Hematopoietic multipotent progenitor cell treated with erythropoietin and hydrocortisone succinate and interleukin-3 and kit ligand, for 6 days (in vitro differentiated cells): ENCODE data around the gene RUSF1.
A peak's percentile ranks its signal among the peaks of the same experiment; 100 is the strongest.

Source experiments
- DNase-seq: peaks from one replicate; pipeline ENCODE4 v3.0.0-alpha.2; 2015

Gene RUSF1

DNA sequence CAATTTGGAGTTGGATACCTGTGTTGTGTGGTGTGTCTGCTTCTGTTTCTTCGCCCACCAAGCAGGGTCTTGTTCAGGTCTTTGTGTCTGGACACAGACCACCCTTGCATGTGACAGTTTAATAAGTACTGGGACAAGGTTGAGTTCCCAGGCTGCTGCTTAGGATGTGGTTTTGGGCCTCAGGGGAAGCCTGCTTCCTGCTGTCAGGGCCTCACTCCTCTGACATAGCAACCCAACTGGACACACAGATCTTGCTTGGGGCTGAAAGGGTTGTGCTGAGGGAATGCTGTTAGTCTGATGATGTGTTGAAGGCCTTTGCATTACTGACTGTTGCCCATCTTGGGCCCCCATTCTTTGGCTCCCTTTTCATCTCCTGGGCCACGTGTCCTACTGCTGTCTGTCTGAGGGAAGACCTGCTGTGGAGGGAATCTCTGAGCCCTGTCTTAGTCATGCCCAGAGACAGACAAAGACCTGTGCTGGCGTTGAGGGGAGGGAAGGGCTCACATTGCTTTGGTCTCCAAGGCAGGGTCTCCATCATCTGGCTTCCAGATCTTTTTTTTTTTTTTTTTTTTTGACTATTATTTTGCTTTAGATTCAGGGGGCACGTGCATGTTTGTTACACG lies 40.9 kb downstream of the RUSF1 start:
- no peak for DNase-seq

DNA sequence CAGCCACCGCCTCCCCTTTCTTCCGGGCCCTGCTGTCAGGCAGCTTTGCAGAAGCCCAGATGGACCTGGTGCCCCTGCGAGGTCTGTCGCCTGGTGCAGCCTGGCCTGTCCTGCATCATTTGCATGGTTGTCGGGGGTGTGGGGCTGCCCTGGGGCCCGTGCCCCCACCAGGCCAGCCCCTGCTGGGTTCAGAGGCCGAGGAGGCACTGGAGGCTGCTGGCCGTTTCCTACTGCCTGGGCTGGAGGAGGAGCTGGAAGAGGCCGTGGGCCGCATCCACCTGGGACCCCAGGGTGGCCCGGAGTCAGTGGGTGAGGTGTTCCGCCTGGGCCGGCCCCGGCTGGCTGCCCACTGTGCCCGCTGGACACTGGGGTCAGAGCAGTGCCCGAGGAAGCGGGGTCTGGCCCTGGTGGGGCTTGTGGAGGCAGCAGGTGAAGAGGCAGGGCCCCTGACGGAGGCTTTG lies 41.8 kb downstream of the RUSF1 start:
- DNase-seq = no peak

DNA sequence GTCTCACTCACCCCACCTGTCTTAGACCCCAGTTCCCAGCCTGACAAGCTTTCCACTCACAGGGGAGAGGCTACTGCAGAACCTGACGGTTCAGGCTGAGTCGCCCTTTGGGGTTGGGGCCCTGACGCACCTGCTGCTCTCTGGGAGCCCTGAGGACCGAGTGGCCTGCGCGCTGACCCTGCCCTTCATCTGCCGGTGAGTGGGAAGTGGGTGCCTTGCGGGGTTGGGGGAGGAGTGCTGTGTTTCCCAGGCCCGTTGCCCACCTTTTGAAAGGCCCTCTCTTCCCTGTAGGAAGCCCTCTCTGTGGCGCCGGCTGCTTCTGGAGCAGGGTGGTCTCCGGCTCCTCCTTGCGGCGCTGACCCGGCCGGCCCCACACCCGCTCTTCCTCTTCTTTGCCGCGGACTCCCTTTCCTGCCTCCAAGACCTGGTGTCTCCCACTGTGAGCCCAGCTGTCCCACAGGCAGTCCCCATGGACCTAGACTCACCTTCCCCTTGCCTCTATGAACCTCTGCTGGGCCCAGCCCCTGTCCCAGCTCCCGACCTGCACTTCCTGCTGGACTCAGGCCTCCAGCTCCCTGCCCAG lies 42.3 kb downstream of the RUSF1 start:
- DNase-seq = no peak

DNA sequence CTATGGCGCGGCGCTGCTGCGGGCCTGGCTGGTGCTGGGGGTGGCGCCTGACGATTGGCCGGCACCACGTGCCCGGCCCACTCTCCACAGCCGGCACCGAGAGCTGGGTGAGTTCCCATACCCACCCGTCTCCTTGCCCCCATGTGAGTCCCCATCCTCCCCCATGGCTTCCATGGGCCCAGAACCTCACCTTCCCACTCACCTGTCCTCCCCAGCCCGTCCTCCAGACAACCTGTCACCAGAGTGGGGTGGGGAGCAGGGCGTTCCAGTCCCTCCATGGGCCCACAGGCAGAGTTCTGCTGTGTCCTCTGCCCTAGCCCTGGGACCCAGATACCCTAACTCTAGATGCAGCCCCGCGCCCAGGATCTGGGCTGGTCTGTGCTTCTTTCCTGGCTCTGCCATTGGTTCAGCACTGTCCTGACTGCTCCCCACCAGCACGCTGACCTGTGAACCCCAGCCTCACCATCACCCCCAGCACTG lies 43.4 kb downstream of the RUSF1 start:
- no peak for DNase-seq

DNA sequence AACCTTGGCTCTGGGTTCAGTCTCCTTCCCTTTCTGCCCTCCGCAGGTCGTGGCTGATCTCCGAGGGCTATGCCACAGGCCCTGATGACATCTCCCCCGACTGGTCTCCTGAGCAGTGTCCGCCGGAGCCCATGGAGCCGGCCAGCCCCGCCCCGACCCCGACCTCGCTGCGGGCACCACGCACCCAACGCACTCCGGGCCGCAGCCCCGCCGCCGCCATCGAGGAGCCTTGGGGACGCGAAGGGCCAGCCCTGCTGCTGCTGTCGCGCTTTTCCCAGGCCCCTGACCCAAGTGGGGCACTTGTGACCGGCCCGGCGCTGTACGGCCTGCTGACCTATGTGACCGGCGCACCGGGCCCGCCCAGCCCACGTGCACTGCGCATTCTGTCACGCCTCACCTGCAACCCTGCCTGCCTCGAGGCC lies 43.8 kb downstream of the RUSF1 start:
- DNase-seq = no peak

DNA sequence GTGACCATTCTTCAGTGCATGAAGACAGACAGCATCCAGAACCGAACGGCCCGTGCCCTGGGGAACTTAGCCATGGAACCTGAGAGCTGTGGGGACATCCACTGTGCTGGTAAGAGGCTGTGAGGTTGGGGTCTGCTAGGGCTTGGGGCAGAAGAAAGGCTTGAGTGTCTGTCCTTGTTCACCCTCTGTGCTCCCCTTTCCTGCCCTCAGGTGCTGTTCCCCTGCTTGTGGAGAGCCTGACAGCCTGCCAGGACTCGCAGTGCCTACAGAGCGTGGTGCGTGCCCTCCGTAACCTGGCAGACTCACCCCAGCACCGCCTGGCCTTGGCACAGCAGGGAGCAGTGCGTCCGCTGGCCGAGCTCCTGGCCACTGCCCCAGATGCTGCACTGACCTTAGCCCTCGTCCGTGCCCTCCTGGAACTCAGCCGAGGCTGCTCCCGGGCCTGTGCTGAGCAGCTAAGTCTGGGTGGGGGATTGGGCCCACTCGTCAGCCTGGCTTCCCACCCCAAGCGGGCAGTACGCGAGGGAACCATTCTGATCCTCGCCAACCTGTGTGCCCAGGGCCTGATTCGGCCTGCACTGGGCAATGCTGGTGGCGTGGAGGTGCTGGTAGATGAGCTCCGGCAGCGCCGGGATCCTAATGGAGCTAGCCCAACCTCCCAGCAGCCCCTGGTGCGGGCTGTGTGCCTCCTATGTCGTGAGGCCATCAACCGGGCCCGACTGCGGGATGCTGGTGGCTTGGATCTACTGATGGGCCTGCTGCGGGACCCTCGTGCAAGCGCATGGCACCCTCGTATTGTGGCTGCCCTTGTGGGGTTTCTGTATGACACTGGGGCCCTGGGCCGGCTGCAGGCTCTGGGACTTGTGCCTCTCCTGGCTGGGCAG lies 46.0 kb downstream of the RUSF1 start:
- DNase-seq = no peak

DNA sequence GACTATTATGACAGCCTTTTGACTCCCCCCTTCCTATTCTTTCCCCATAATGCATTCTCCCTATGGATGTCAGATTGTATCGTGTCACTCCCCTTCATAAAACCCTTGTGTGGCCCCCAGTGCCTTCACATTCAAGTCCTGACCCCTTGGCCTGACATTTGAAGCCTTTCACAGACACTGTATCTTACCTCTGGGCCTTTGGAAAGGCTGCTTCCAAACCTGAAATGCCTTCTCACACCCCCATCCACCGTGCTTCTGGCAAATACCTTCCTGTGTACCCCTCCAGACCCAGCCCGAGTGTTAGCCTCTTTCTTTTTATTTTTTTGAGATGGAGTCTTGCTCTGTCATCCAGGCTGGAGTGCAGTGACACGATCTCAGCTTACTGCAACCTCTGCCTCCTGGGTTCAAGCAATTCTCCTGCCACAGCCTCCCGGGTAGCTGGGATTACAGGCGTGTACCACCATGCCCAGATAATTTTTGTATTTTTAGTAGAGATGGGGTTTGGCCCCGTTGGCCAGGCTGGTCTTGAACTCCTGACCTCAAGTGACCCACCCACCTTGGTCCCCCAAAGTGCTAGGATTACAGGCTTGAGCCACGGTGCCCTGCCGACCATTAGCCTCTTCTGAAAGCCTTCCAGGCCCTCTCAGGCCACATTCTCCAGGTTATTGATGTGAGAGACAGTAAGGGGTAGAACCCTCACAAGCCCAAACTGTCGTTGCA lies 46.8 kb downstream of the RUSF1 start:
- DNase-seq = no peak

DNA sequence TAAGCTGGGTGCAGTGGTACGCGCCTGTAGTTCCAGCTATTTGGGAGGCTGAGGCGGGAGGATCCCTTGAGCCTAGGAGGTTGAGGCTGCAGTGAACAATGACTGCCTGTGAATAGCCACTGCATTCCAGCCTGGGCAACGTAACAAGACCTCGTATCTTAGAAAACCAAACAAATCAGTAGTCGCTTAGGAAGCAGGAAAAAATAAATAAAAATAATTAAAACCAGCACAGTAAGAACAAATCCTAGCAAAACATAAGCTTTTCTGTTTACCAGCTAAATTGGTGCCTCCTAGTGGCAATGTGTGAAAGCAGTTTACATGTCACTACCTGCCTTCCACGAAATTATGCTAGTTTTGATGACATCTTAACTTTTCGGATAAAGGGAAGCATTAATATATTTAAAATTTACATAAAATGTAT lies 47.6 kb downstream of the RUSF1 start:
- peak; percentile 86 for DNase-seq

DNA sequence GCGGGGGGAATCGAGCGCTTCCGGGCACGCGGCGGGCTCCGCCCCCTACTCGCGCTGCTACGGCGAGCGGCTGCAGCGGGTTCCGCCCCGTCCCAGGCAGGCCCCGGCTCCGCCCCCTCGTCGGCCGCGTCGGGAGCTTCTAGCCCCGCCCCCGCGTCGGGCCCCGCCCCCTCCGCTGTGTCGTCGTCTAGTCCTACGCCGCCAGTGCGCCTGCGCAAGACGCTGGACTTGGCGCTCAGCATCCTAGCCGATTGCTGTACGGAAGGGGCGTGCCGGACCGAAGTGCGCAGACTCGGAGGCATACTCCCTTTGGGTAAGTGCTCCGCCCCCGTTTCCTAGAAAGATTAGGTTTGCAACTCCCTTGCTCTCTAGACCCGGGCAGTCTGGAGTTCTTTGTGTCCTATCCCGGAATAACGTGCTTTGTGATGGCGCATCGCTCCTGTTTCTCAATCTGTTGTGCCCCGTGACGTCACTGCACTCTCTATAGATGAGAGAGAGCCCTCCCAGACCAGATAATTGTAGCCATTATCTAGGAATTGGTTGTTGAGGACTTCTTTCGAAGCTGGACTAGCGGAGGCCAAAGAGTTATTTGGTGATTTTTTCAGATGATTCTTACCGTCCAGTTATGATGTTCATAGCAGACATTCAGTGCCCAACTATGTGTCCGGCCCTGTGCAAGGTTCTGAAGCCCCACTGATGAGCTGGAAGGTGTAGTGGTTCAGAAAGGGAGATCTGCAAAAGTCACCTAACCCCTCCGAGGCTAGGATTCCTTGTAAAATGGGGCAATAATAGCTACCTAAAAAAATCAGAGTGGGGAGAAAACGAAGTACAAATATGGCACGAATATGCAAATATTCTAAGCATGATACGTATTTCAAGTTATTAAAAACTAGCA lies 48.3 kb downstream of the RUSF1 start:
- peak; percentile 100 for DNase-seq

DNA sequence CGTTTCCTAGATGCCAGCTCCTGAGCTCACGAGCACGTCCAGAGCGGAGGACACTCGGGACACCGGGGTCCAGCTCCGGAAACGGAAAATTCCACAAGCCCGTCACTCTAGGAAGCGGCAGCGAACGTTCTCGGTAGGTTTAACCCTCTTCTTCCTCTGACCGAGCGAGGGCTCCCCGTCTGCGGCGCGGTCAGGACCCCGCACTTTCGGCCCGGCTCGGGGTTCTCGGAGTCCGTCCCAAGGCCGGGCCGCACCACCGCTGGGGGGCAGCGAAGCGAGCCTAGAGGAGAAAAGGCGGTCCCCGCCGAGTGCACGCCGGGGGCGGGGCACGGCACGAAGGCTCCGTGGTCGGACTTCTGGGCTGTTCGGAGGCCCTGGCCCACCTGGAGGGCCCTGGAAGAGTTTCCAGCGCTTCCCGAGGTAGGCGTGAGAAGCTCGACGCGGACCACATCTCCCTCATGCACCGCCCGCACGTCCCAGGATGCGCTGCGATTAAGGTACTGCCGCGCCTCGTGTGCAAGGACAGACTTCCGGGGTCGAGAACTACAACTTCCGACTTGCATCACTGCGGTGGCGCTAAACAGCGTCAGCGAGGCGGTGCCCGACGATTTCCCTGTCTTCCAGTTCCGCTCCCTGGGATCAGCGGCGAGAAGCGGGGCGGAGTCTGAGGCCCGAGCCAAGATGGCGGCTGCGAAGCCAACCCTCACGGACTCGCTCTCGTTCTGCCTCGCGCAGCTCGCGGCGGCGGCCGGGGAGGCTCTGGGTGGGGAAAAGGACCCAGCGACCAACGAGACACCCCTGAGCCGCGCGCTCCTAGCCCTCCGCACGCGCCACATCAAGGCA lies 49.1 kb downstream of the RUSF1 start, which contains the start of gene ARMC5:
ARMC5 (plus strand) TSS at position 658 of the 843 bp plus-strand sequence; CDS start at position 682, 24 bp downstream.
- DNase-seq = peak; percentile 99

DNA sequence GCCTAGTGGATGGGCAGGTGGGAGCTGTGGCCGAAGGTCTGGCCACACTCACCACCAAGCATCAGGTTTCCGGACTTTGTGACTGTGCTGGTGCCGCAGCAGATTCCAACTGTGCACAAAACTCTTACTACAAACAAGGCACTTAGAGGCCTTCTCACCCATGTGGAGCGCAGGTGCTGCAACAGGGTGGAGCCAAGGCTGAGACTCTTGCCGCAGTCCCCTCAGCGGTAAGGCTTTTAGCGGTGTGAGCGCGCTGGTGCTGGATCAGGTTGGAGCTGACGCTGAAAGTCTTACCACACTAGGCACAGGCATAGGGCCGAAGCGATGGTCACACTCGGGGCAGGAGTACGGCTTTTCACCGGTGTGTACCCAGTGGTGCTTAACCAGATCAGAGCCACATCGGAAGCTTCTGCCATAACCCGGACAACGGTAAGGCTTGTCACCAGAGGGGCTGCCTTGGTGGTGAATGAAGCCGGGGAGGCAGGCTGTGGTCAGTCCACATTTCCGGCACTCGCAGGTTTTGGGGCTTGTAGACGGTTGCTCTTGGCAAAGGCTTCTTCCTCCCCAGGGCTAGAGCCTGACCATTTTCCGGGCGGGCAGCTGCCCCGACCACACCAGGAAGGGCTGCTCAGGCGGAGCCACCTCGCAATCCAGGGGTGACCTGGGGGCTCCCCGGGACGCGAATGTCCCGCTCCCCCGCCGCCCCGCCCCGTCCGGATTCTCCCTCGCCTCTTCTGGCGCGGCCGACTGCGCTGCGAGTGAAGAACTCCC lies 49.9 kb downstream of the RUSF1 start:
- peak; percentile 80 for DNase-seq

DNA sequence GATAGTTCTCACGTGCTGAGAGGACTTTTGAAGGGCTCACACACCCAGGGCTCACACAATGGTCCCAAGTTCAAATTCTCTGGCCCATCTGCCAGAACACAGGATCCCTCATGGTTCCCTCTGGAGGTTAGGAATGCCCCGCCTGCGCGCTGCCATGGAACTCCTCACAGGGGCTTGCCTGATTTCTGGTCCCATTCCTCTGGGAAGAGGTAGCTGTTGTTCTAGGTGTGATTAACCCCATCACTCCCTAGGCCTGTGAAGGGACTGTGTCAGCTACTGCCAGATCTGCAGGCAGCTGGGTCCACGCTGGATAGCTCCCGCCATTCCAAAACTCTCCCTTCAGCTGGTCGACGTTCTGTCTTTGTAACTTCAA lies 51.2 kb downstream of the RUSF1 start:
- DNase-seq = no peak

DNA sequence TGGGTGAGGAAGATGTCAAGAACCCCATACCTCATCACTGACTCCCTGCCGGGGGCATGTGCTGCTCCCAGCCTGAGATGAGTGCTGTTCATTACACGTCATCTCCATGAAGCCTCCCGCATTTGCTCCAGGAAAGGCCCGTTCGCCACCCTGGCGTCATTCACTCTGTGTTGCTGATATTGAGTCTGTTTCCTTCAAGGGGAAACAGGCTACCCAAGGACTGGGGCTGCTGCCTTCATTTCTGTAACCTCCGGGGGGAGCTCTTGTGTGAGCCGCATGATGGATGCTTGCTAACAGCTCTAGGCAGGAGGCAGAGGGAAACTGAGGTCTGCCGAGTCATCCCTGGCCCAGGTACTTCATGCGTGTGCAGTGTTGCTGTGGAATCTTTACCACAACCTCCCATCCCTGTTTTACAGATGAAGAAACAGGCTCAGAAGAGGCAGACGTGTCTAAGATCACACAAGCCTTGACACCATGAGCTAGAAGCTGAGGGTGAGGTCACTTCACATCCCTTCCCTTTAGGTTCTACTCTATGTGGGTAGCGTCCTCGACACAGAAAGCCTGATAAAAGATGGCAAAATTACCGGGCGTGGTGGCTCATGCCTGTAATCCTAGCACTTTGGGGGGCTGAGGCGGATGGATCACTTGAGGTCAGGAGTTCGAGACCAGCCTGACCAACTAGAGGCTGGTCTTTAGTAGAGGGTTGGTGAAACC lies 52.4 kb downstream of the RUSF1 start:
- DNase-seq = peak; percentile 73

DNA sequence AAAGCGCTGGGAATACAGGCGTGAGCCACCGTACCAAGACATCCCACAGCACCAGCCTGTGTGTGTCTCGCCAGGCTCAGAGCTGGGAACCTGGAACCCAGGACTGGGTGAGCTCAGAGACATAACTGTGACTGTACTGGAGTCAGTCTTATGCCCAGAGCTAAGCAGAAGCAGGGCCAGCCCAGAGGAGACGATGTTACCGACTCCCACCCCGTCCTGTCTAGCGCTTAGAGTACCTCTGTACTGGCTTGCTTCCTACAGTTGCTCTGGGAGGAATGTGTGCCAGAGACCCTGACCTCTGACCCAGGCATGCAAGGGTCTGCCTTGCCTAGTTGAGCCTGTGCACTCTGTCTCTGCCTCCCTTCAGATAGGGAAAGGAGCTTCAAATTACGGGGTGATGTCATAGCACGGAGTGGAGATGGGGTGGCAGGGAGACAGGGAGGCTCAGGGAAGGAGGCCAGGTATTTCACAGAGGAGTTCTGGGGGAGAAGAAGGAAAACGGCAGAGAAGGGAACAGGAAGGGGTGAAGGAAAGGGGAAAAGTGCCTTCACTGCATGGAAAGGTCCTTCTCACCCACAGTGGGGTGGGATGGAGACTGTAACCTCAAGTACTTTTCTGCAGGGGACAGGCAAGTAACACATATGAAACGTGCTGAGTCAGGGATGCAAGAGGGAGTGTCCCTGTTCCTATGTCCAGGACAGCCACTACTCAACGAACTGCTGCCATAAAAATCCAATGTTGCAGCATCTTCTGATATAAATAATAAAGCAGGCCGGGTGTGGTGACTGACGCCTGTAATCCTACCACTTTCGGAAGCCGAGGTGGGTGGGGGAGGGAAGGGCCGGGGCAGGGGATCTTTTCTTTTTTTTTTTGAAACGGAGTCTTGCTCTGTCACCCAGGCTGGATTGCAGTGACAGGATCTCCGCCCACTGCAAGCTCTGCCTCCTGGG lies 54.7 kb downstream of the RUSF1 start:
- DNase-seq = peak; percentile 79

DNA sequence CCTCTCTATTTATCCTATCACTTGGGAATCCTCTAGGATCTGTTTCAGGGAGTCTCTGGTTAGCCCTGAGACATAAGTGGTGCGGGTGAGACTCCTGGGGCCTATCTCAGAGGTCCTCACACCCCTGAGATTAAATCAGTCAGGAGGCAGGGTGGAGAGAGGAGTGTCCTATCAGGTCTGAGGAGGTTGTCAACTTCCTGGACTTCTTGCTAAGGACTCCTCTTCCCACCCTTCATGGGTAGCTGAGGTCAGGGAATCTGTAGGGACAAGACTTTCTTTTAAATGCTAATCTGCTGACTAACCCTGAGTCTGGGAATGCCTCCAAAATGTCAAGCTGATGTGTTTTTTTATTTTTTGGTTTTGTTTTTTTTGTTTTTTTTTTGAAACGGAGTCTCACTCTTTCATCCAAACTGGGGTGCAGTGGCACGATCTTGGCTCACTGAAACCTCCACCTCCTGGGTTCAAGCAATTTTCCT lies 55.5 kb downstream of the RUSF1 start:
- DNase-seq = peak; percentile 51

DNA sequence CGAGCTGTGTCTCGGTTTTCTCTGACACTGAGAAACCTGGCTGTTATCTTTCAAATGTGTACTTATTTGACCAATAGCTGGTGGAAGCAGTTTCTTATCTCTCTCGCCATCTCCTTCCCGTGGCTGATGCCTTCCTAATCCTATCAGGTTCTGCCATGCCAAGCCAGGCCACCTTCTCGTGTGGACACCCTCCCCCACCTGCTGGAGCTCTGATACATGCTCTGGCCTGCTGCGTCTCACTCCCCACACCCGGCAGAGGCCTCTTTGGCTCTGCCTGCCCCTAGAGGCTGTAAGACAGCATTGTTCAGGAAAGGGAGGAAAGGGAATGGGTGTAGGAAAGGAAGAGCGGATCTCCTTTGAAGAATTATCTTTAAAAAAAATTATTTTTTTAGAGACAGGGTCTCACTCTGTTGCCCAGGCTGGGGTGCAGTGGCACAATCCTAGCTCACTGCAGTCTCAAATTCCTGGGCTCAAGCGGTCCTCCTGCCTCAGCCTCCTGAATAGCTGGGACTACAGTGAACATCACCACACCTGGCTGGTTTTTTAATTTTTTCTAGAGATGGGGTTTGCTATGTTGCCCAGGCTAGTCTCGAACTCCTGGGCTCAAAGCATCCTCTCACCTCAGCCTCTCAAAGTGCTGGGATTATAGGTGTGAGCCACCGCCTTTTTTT lies 56.4 kb downstream of the RUSF1 start:
- peak; percentile 77 for DNase-seq

DNA sequence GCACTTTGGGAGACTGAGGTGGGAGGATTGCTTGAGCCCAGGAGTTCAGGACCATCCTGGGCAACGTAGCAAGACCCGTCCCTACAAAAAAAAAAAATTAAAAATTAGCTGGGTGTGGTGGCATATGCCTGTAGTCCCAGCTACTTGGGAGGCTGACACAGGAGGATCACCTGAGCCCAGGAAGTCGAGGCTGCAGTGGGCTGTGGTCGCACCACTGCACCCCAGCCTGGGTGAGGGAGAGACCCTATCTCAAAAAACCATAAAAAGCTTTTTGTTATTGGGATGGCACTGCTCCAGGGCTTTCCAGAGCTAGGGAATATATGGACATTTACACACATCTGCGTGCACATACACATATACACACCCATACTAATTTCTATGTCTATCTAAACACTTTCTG lies 57.0 kb downstream of the RUSF1 start:
- DNase-seq = no peak
